ENCODE results near the gene ADGRB3. TPM values are rescaled to one million over a fixed set of nuclear protein-coding genes. Genes with fewer than 3 reads are reported as not detected.

The ADGRB3 gene
- total and polyA plus RNA-seq, 2 donors (not counting 3 experiments of a cell fraction or from before 2014, with no cell fraction given): not detected

DNA sequence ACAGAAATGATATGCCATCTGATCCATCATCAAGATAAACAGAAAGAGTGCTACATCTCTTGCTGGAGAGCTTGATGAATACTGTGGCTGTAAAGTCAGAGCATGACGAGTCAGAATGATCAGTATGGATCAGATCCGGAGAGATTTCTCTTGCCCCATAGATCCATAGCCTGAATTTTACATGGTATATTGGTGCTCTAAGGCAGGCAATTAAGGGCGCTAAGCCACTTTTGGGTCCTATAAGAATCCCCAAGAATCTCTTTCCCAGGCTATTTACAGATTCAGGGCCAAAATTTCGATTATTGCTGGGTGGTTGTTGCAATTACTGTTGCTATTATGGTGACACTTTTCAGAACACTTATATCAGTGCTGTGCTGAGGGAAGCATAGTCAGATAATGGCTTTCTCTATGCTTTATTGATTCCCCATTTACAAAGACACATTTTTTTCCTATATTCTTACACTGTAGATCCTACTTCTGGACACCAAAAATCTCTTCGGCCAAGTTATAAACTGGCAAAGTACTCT lies 94.4 kb downstream of the ADGRB3 start:
- no peaks in the 10 kb centered on the region for H3K9me1 ChIP-seq (replicated peaks; ENCODE audit: control insufficient read depth, extremely low read depth, insufficient read depth, low read length)
- H4K20me1 ChIP-seq (replicated peaks; ENCODE audit: control insufficient read depth, extremely low read depth, insufficient read depth, low read length): no peaks in the 10 kb centered on the region
- no peak overlapping the region for H3K4me2 ChIP-seq (ENCODE audit: insufficient read depth, low read length)
- no peak overlapping the region for H2AFZ ChIP-seq (ENCODE audit: low read depth, low read length)
- DNase-seq (ENCODE audit: low read depth, low spot score) (no peak), FAIRE-seq (no peak)
- H3K36me3 ChIP-seq (ENCODE audit: control insufficient read depth in 2 of 2, extremely low read depth in 1 of 2, insufficient read depth in 2 of 2, low read length in 2 of 2): no peaks in the 10 kb centered on the region
- CTCF ChIA-PET: no interaction called here
- H3K9ac ChIP-seq (replicated peaks; ENCODE audit: extremely low read depth, insufficient read depth, low read length): no peak overlapping the region
- intact Hi-C loops (cut with micrococcal nuclease): no loop called here
- dilution Hi-C loops (cut with MboI; ENCODE audit: extremely low pct_ligation_motif_present, low sequenced_read_pairs): no loop called here
- no peaks in the 10 kb centered on the region for H3K9me3 ChIP-seq (replicated peaks; ENCODE audit: control insufficient read depth, insufficient read depth, low read length)
- no peak overlapping the region for H3K4me3 ChIP-seq (replicated peaks in 1 of 3; ENCODE audit: insufficient read depth in 1 of 3, low read depth in 1 of 3, low read length in 3 of 3)
- no peaks in the 10 kb centered on the region for H3K27me3 ChIP-seq (ENCODE audit: control insufficient read depth in 2 of 2, insufficient read depth in 2 of 2, low read length in 2 of 2)
- TF ChIP-seq EZH2 (IDR thresholded peaks at IDR 0.05; ENCODE audit: borderline replicate concordance, low read depth, low read length, severe bottlenecking) (no peak), POLR2A (IDR thresholded peaks at IDR 0.05; ENCODE audit: low read depth, low read length) (no peak), JUN (IDR thresholded peaks at IDR 0.05; ENCODE audit: borderline replicate concordance, insufficient read depth, insufficient read length, low read depth) (no peak), GATA2 (IDR thresholded peaks at IDR 0.05; ENCODE audit: insufficient read depth, insufficient read length, low read depth, low read length) (no peak), FOS (IDR thresholded peaks at IDR 0.05; ENCODE audit: borderline replicate concordance, insufficient read depth, low read length) (no peak), POLR2AphosphoS5 (IDR thresholded peaks at IDR 0.05; ENCODE audit: insufficient read depth, low read depth, low read length) (no peak), MYC (IDR thresholded peaks at IDR 0.05; ENCODE audit: low read depth, low read length) (no peak)
- TF ChIP-seq, protein P1, sequence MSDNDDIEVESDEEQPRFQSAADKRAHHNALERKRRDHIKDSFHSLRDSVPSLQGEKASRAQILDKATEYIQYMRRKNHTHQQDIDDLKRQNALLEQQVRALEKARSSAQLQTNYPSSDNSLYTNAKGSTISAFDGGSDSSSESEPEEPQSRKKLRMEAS (IDR thresholded peaks at IDR 0.05; ENCODE audit: insufficient read depth, insufficient read length): no peak
- TF ChIP-seq, protein P2, sequence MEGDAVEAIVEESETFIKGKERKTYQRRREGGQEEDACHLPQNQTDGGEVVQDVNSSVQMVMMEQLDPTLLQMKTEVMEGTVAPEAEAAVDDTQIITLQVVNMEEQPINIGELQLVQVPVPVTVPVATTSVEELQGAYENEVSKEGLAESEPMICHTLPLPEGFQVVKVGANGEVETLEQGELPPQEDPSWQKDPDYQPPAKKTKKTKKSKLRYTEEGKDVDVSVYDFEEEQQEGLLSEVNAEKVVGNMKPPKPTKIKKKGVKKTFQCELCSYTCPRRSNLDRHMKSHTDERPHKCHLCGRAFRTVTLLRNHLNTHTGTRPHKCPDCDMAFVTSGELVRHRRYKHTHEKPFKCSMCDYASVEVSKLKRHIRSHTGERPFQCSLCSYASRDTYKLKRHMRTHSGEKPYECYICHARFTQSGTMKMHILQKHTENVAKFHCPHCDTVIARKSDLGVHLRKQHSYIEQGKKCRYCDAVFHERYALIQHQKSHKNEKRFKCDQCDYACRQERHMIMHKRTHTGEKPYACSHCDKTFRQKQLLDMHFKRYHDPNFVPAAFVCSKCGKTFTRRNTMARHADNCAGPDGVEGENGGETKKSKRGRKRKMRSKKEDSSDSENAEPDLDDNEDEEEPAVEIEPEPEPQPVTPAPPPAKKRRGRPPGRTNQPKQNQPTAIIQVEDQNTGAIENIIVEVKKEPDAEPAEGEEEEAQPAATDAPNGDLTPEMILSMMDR (IDR thresholded peaks at IDR 0.05; ENCODE audit: extremely low read depth in 1 of 2, insufficient read depth in 1 of 2, low read depth in 1 of 2, low read length in 2 of 2): no peak
- H3K4me1 ChIP-seq (ENCODE audit: control insufficient read depth, extremely low read depth, insufficient read depth, low read length): no peaks in the 10 kb centered on the region
- H3K27ac ChIP-seq (ENCODE audit: insufficient read depth, low read depth, low read length): no peak overlapping the region
- no TSS peak for BruUV-seq (replicated peaks)
- POLR2A ChIA-PET: no interaction called here
- H3K79me2 ChIP-seq (ENCODE audit: control insufficient read depth, insufficient read depth, low read length): no peaks in the 10 kb centered on the region
